ENCODE measurements around the gene MCM10. TPM values are rescaled to one million over a fixed set of nuclear protein-coding genes. Genes with fewer than 3 reads are reported as not detected.

The MCM10 gene
- total RNA-seq, 1 experiment from 2014 or later: 15.1 TPM

DNA sequence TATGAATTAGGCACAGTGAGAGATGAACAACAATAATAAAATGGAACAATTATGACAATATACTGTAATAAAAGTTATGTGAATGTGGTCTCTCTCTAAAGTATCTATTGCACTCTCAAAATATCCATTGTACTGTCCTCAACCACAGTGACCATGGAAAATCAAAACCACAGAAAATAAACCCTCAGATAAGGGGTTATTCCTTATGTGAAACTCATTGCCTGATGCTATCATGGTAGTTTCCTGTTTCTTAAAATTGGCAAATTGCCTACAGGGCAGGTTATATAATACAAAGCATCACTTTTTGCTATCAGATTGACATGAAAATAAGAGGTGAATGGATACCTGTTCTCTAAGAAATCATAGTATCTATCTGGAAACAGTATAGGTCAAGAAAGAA lies 3.8 kb downstream of the MCM10 start:
- no peak for DNase-seq (ENCODE audit: low spot score)

DNA sequence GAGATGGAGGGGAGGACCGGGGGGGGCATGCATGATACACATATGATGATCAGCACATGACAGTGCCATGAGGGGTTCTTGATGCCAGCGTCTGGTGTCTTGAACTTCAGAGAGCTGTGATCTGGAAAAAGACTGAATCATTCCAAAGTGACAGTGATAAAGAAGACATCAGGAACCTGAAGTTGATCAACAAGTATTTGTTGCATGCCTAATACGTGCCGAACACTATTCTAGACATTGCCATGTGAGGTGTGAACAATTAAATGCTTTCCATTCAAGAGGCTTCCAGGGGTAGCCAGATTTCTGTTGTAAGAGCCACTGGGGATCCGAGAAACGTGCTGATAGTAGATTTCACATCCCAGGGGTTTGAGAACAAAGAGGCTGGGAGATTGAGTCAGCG lies 6.2 kb downstream of the MCM10 start:
- DNase-seq (ENCODE audit: low spot score): no peak

DNA sequence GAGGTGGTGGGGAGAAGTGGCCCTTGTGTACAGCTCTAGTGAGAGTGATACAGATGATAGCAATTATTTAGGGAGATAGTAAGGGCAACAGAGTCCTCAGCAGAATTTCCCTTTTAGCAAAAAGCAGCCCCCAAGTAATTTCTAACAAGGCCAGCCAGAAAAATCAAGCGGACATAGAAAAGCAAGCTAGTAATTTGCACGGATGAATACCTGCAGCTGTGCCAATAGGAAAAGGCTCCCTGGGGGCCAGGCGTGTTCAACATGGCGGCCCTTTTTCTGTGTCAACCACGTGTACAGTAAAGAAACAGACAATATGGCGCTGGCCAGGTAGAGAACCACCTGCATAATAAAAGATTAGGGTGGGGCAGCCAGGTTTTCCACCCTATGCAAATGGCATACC lies 7.4 kb downstream of the MCM10 start:
- DNase-seq (ENCODE audit: low spot score): no peak

DNA sequence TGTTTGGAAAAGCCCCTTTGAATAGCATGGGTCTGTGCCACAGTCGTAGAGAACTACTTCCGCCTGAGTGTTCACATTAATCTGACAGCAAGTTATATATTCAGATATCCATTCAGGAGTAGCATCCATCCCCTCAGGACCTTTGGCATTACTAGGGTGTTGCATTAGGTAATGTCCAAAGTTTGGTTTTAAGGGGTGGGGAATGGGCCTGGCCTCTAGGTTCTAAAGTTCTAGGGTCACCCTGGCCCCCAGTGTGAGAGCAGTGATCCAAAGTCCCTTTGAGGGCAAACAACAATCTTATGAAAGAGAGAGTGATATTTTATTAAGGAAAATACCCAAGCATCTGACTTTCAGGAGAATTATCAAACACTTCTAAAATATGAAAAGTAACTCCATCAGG lies 12.3 kb downstream of the MCM10 start:
- DNase-seq (ENCODE audit: low spot score): no peak

DNA sequence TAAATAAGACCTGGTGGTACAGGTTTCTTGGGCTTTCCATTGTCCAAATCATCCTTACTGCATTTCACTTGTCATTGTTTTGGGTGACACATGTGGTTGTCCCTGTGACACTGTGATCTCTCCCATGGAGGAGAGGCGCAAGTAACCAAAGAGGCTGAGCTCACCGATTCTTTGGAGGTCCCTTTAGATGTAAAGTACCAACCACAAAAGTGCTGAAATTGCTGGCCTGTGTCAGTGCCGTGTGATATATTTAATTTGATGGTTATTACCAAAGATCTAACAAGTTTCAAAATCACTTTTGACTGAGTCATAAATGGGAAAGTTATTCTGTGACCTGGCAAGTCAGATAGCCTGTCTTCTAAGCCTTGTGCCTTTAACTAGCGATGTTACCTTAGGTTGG lies 19.4 kb downstream of the MCM10 start:
- no peak for DNase-seq (ENCODE audit: low spot score)

DNA sequence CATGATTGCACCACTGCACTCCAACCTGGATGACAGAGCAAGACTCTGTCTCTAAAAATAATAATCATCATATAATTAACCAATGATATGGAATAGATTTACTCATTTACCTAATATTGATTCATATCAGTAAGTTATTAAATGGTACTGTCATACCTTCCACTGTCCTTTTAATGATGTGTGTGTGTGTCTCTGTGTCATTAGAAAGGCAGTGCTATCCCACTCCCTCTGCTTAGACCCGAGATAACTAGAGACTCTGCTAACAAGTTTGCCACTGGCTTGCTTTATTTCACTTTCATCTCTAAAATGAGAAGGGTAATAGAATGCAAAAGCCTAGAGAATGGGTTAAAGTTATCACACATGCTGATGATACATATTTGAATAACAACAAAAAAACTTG lies 21.1 kb downstream of the MCM10 start:
- no peak for DNase-seq (ENCODE audit: low spot score)

DNA sequence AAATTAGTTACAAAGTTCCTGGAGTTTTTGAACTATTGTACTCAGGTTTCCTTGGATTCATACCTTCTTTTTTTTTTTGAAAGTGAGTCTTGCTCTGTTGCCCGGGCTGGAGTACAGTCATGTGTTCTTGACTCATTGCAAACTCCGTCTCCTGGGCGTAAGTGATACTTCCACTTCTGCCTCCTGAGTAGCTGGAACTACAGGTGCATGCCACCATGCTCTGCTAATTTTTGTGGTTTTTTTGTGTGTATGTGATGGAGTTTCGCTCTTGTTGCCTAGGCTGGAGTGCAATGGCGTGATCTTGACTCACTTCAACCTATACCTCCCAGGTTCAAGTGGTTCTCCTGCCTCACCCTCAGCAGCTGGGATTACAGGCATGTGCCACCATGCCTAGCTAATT lies 22.3 kb downstream of the MCM10 start:
- no peak for DNase-seq (ENCODE audit: low spot score)

DNA sequence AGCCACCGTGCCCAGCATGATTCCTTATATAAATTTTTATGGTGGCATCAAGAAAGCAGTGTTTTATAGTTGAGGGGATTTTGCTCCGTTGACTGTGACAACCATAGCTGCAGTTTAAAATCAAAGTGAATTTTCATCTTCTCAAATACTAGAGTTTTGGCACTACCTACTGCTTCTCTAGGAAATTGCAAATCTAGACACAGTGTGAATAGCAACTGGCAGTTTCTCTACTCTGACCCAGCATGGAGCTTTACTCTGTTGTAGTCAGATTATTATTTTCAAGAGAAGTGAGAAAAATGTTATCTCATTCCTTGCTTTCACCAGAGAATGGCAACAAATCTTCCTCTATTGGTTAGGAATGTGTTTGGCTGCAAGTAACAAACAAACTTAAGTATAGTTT lies 22.9 kb downstream of the MCM10 start:
- DNase-seq (ENCODE audit: low spot score): no peak

DNA sequence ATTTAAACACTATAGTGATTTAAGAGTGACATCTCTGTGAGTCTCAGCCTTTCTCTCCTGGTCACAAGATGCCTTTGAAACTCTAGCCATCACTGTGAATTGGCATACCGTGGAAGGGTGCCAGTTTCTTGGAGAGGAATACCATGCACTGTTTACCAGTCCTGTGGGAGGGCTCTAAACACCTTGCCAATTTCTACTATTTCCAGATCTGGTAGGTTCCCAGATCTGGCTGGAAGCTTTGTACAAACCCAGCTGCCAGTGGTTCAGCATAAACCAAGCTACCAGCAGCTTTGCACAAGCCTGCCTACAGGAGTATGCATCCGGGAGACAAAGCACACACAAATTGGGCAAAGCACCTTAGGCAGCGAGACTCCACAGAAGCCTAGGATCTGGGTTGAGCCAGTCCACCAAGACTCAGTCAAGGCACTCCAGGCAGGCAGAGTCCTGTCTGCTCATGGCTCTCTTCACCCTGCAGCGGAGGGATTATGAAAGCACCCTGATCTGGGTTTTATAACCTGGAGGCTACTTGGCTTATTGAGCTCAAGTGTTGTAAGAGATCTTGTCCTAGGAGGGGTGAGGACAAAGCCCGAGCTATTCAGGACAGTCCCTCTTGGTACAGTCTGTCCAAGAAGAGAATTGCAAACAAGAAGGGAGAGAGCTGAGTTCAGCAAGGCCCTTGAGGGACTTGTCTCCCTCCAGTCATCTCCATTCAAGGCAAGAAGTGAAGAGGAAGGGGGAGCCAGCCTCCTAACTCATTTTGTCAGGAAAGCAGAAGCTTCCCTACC lies 23.6 kb downstream of the MCM10 start:
- no peak for DNase-seq (ENCODE audit: low spot score)

DNA sequence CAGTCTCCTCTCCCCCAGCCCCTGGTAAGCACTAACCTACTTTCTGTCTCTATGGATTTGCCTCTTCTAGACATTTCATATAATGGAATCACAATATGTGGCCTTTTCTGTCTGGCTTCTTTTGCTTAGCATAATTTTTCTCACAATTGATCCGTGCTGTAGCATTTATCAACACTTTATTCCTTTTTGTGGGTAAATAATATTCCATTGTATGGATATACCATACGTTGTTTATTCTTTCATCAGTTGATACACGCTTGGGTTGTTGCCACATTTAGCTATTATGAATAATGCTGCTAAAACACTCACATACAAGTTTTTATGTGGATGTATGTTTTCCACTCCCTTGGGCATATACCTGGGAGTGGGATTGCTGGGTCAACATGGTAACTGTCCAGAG lies 25.8 kb downstream of the MCM10 start:
- DNase-seq (ENCODE audit: low spot score): no peak

DNA sequence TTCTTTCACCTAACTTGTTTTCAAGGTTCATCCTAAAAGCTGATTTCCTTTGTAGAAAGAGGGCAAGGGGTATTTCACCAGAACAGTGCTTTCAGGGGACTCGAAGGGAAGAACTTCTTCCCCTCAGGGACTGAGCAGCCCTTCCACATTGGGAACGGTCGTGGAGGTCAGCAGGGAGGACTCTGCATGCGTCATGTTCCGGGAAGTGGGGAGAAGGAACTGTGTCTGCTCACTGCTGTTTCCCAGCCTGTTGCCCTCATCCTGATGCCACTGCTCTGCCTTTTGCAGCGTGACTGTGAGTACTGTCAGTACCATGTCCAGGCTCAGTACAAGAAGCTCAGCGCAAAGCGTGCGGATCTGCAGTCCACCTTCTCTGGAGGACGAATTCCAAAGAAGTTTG lies 27.2 kb downstream of the MCM10 start:
- no peak for DNase-seq (ENCODE audit: low spot score)

DNA sequence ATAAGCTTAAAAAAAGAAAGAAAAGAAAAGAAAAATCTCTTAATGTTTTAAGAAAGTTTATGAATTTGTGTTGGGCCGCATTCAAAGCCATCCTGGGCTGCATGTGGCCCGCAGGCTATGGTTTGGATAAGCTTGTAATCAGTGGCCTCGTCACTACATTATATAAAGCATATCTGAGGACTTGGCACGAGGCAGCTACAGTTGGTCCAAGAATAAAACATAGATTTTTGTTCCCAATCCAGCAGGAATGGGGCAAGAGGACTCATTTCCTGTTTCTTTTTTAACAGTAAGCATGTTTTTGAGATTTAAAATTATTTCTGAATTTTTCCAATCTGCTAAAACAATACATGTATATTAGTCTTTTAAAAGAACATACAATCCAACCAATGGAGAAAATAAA lies 28.6 kb downstream of the MCM10 start:
- no peak for DNase-seq (ENCODE audit: low spot score)

DNA sequence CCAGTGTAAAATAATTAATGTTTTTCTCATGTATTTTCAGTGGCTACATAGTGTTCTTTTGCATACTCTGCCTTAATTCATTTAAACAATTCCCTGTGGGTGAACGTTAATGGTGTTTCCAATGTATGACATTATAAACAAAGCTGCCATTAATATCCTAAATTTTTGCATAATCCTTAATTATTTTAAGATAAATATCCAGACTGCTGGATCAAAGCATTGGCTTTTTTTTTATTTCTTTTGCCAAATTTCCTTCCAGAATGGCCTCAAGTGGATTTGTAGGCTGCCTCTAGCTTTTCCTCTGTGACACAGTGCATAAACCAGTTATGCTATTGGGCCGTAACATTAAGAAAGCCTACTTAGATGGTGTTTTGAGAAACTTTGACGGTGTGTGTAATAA lies 29.5 kb downstream of the MCM10 start:
- no peak for DNase-seq (ENCODE audit: low spot score)

DNA sequence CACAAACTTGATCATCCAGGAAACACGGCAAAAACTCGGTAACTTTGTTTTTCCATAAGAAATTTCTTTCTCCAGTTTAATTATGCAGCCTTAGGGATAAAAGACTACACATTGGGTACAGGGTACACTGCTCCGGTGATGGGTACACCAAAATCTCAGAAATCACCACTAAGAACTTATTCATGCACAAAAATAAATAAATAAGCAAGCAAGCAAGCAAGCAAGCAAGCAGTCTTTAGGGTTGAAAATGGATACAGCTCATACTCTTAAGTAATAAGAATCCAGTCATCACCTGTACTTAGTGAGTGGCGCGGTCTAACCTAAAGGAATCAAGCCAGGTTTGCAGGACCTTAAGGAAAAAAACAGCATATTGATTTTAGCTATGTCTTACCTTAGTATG lies 30.0 kb downstream of the MCM10 start:
- DNase-seq (ENCODE audit: low spot score): no peak

DNA sequence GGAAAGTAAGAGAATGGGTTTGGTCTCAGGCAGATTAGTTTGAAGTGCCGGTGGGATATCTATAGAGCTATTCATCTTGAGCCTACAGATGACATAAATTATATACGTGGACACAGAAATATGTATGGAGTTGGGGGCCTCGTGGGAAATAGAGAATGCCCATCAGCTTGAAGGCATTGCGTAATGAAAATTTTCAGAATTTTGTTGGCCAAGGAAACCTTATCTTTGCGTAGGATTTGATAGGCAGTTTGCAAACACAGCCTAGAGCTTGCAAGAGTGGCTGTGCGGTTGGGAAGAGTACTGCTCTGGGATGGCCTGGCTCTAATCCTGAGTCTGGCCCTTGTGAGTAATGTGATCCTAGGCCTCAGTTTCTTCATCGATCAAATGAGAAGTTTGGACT lies 32.3 kb downstream of the MCM10 start:
- no peak for DNase-seq (ENCODE audit: low spot score)

DNA sequence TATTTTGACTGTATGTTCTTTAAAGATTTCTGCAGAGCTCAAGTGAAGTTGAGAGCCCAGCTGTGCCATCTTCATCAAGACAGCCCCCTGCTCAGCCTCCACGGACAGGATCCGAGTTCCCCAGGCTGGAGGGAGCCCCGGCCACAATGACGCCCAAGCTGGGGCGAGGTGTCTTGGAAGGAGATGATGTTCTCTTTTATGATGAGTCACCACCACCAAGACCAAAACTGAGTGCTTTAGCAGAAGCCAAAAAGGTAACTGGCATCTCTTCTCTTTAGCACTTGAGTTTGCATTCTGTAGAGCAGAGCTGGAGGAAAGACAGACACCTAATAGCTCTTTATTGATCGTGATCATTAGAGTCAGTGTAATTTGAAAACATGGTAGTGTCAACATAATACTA lies 33.7 kb downstream of the MCM10 start:
- DNase-seq (ENCODE audit: low spot score): no peak

DNA sequence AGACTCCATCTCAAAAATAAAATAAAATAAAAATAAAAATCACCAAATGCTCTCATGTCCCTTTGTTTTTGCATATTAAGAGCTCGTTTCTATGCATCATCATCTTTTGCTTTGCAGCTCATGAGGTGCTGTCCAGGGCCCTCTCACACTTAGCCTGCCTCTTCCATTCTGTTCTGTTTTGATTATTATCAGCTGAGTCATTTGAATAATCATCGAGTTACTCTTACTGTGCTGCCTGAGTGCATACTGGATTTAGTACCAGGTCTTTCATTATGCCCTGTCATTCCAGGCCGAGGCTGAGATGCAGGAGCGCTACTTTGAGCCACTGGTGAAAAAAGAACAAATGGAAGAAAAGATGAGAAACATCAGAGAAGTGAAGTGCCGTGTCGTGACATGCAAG lies 39.8 kb downstream of the MCM10 start:
- DNase-seq (ENCODE audit: low spot score): no peak

DNA sequence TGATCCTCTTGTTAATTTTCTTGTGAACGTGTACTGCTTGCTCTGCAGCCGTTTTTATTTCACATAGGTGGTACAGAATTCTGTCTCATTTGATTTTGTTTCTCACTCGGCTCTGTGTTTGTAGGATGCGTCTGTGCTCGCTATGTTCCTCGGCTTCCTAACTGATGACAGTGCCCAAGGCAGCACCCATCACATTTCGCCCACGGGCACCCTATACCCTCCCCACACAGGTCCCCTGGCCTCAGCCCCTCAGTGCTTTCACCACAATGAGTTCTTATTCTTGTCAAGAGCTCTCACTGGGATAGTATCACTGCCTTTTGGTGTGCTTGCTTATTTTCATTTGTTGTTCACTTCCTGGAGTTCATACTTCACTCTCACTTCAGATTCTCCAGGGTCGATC lies 44.7 kb downstream of the MCM10 start:
- no peak for DNase-seq (ENCODE audit: low spot score)

DNA sequence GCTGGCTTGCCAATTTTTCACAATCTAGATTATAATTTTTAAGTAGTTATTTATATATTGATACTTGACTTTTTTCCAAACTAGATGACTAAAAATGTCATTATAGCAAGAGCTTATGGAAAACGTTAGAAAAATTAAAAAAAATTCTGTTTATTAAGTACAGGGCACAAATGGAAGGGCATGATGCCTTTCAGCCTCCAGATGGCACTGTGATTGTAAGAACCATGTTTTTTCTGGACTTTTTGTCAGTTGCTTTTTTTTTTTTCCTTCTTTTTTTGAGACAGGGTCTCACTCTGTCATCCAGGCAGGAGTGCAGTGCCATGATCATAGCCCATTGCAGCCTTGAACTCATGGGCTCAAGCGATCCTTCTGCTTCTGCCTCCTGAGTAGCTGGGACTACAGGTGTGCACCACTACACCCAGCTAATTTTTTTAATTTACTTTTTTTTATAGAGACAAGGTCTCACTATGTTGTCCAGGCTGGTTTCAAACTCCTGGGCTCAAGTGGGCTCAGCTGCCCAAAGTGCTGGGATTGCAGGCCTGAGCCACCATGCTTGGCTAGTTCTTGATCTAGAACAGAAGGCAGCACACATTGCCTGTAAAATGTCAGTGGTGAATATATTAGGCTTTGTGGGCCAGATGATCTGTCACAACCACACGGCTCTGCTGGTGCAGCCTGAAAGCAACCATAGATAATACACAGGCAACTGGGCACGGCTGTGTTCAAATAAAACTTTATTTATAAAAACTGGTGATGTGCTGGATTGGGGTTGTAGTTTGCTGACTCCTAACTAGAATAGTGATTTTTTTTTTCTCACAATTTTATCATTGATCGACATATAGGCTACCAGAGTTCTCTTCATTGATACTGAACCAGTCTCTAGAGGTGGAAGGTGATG lies 45.4 kb downstream of the MCM10 start:
- no peak for DNase-seq (ENCODE audit: low spot score)

DNA sequence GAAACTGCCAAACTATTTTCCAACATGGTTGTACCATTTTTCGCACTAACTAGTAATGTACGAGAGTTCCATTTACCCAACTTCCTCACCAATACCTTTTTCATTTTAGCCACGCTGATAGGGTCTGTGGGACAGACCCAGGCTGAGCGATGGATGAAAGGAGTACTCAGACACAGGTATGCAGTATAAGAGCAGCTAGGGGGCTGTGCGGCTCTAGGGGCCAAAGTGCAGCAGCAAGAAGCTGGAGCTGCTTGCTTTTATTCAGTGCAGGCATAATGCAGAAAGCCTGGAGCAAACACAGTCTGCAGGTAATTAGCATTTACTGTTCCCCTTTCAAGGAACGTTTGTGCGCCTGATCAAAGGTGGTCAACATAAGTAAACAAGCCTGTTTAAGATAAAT lies 51.8 kb downstream of the MCM10 start:
- DNase-seq (ENCODE audit: low spot score): no peak

DNA sequence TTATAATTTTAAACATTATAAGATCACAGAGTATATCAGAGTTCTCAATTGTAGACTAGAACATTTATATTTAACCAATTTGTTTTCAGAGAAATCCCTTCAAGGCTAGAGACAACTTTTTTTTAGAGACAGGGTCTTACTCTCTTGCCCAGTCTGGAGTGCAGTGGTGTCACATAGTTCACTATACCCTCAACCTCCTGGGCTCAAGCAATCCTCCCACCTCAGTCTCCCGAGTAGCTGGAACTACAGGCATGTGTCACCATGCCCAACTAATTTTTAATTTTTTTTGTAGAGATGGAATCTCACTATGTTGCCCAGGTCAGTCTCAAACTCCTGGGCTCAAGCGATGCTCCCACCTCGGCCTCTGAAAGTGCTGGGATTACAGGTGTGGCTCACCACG lies 57.5 kb downstream of the MCM10 start:
- DNase-seq (ENCODE audit: low spot score): no peak

DNA sequence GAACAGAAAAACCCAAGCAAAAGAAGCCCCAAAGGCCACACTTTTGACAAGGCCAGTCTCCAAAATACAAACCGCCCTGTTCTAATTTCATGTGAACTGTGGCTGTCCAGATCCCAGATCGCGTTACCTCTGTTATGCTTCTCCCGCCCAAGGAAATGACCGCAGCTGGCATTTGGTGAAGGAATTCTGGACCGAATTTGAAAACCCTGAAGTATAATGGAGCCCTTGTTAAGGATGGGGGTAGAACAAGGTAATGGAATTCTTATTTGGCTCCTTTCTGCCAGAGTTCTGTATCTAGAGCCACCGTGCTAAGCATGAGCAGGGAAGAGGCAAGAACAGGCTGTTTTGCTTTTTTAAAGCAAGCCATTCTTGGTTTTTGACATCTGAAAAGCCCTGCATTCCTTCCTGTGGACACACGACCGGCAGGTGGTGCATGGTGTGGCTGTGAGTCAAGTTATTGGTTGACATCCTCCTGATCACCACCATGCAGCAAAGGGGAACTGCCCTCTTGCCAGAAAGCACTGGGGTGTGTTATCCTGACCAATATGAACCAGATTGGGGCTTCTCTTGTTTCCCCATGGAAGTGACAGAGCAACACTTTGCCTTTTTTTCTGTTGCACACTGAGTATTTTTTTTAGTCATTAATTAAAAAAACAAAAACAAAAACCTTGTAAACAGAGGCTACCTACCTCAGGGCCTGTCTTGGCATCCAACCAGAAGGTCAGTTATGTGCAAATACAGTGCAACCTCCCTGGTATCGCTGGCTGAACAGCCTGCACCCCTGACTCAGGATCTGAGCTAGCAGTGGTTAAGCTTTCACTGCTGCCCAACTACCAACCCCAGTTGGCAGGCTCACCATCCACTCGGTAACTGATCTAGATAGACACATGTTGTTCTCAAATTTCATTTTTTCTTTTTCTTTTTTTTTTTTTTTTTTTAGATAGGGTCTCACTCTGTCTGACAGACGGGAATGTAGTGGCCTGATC lies 58.6 kb downstream of the MCM10 start:
- no peak for DNase-seq (ENCODE audit: low spot score)
